NCI-H2196 (cell line): ENCODE data around the gene WDR5.

ENCODE experiments used
- DNase-seq: peaks from one replicate; lab custom pipeline; 2025; ENCODE audit not compliant: unreplicated experiment; lab: John Stamatoyannopoulos, UW

Gene WDR5

DNA sequence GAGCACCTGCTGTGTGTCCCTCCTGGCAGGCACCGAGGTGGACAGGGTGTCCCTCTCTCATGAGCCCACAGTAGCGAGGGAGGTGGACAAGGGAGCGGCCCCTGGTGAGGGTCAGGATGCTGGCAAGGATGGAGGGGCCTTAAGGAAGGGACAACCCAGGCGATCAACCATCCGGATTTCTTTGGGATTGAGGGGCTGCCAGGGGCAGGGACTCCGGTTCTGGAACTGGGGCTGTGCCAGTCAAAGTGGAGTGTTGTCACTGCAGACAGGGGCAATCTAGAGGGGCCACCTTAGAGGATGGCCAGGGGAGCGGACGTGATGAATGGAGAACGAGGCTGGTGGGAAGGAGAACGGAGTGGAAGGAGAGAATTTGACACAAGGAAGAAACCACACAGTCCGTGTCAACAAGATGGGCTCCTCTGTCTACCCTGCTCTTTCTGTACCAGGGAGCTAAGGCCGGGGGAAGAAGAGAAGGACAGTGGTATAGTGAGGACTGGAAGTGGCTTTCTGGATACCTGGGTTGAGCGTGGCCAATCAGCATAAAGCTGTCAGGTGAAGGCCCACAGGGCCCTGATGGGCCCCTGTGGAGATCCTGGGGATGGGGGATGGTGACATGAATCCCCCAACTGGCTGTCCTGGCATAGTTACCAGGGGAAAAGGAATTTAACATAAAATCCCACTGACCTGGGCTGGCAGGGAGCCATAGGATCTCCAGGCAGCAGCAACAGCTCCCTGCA, 4.2 kb upstream of the WDR5 start:
- DNase-seq: no peak

DNA sequence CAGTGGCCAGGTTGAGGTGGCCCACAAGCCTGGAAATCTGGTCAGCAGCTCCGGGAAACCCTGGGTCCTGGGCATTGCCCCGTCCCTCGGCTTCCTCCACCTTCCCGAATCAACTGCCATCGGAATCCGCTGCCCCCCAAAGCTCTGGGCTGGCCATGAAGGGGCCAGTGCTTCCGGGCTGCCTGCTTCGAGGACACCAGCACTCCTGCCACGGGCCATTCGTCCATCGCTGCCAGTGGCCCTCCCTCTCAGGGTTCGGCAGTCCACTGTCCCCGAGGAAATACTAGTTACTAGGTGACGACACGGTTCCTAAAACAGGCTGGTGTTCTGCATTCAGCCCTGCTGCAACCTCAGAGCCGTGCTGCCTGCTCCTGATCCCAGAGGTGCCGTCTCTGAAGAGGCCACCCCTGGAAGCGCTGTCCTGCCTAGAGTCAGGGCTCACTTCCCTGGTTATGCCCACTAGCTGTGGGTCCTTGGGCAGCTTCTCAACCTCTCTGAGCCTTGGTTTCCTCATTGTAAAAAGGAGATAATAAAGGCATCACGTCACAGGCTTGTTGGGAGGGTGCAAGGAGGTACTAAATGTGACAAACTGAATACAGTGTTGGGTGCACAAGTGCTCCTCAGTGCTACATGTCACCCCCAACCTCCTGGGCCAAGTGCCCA, 3.5 kb upstream of the WDR5 start:
- no peak for DNase-seq

DNA sequence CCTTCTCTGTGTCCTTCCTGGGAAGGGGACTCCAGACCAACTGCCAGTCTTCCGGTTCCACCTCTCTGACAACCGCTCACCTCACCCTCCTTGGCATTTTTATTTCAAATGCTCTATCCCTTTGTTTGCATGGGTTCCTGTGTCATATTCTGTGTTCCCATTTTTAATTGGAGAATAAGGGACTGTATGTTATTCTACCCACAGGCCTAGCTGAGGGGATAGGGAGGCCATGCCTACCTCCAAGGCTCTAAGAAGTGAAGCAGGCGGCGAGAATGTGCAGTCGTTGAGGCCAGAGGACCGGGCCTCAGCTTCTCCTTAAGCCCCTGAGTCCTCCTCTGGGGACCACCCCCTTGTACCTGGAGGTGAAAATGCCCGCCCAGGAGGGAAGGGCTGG, 936 bp upstream of the WDR5 start:
- no peak for DNase-seq

DNA sequence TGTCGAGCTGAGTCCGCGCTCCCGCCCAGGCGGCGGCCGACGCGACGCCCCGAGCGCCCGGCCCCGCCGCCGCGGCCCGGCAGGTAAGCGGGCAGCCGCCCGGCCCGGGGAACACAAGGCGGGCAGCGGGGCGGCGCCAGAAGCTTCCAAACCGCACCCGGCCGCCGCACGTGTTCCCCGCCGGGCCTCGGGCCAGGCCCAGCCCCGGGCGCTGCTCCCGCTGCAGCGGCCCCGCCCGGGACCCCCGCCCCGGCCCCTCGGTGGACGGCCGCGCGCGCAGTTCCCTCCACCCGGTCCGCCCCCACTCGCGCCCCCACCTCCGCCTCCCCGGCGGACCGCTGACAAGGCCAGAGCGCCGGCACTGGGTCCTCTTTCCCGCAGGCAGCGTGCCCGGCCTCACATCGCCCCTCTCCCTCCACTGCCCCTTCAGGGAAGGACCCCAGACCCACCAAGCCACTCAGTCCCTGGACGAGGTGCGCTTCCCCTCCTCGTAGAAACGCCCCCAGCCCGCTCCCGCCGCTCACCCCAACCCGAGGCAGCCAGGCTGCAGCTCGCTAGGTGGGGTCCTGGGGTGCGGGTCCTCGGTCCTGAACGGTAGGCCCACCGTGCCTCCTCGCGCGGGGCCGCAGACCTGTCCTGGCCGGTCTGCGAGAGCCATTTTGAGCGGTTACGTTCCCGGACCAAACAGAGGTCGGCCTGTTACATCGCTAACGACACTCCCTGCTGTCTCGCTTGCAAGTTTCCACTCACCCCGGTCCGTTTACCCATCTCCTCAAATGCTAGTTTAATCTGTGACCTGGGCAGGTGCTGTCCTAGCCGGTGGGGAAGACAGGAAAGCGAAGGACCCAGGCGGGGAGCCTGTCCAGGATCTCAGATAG, 475 bp downstream of the WDR5 start:
- no peak for DNase-seq

DNA sequence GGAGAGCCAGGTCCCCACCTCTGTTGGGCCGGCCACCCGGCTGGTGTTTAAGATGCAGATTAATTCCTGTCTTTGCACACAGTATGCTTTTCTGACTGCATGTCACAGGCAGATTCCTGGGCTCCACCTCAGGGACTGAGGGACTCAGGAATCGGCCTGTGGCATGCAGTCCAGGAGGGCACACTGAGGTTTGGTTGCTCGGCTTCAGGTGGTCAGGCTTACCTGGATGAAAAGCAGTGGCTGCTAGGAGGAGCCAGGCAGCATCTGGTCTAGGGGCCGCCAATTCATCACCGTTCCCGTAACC, 1.1 kb downstream of the WDR5 start:
- no peak for DNase-seq

DNA sequence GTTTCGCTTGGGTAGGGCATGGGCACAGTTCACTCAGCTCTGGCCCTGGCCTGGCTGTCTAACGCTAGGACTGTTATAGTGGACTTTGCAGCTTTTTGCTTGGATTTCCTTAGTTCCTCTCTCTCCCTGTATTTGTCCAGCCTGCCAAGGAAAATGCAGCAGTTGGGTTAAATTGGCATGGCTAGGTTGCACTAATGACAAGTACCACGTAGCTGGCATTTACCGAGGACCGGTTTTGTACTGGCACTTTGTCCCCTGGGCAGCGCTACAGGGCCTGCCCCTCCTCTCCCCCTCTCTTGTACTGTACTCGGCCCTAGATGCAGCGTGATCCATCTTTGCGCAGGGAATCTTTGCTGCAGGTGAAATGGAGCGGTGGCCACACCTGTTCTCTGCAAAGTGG, 2.4 kb downstream of the WDR5 start:
- DNase-seq: no peak

DNA sequence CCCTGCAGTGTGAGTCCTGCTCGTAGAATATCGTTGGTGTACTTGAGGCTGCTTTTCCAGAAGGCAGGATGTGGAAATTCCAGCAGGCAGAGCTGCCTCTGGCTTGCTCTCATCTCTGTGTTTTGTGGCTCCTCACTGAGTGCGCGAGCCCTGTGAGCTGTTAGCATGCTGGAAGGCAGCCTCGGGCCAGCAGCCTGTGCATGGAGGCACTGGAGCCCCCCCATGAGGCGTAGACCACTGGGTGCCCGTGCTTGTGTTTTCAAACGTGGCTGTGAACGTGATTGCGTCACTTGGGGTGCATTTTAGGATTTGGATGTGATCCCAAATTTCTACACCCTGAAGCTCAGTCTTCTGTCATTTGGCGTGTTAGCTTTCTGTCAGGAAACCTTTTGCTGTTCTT, 3.2 kb downstream of the WDR5 start:
- no peak for DNase-seq

DNA sequence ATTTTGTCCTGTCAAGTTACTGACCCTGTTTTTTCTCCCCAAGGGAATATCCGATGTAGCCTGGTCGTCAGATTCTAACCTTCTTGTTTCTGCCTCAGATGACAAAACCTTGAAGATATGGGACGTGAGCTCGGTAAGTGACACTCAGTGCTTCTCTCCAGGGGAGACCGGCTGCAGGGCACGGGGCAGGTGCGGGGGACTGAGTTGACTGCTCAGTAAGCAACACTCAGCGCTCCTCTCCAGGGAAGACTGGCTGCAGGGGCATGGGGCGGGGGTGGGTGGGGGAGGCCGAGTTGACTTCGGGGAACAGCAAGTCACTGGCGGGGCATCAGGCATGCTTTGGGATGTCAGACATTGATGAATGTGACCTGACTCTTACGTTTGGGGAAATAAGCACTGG, 6.0 kb downstream of the WDR5 start:
- no peak for DNase-seq

DNA sequence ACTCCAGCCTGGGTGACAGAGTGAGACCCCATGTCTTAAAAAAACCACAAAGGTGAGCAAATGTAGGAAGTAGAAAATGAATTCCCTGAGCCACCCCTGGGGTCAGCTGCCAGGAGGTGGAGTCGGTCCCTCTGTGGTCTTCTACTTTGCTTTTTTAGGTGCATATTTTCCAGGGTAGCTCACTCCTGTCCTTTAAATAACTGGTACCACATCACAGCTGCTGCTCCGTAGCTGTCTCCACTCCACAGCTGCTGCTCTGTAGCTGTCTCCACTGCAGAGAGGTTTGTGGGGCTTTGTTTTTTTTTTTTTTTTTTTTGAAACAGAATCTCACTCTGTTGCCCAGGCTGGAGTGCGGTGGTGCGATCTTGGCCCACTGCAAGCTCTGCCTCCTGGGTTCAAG, 8.9 kb downstream of the WDR5 start:
- DNase-seq: no peak

DNA sequence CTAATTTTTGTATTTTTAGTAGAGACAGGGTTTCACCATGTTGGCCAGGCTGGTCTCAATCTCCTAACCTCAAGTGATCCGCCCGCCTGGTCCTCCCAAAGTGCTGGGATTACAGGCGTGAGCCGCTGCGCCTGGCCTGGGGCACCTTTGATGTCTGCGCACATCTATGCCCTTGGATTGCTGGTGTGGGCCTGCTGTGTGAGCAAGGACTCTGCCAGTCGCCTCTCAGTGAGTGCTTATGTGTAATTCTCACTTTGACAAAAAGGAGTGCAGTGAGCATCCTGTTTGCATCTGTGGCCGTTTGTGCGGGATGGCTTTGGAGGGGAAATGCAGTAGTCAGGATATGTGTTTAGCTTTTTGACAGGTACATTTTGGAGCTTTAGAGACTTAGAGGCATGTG, 9.4 kb downstream of the WDR5 start:
- no peak for DNase-seq

DNA sequence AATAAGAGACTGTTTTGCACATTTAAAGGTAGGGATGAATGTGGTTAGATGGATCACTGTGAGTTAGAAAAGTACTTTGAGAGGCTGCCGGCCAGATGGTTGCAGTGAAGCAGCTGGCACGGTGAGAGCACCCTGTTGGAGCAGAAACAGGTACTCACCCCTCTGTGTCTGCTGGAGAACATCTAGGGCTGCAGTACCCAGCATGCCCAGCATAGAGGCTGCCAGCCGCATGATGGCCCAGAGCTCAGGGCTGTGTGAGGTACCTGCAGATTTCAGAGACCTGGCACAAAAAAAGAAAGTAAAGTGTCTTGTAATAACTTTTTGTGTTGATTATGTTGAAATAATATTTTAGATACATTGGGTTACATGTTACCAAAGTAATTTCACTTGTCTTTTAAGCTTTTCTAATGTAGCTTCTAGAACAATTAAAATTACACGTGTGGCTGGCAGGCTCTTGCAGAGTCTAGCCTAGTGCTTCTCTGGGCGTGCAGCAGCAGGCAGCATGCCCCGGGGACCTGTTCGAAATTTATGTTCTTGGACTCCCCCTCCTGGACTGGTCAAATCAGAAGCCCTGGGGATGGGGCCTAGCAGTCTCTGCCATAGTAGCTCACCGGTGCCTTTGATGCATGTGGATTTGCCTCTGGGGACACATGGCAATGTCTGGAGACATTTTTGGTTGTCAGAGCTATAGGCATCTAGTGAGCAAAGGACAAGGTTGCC, 11.1 kb downstream of the WDR5 start:
- no peak for DNase-seq

DNA sequence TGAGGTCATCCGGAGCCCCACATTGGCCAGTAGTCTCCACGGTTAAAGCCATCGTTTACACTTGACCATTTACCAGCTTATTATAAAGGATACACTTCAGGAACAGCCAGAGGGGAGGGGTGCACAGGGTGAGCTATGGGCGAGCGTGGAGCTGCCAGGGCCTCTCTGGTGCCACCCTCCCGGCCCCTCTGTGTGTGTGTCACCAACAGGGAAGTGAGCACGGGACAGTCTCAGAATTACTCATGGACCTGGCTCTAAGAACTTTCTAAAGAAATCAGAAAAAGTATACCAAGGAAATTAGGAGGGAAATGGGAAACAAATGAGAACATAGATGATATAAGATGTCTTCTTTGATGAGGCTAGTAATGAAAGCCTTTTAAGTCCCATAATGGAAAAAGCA, 13.5 kb downstream of the WDR5 start:
- no peak for DNase-seq

DNA sequence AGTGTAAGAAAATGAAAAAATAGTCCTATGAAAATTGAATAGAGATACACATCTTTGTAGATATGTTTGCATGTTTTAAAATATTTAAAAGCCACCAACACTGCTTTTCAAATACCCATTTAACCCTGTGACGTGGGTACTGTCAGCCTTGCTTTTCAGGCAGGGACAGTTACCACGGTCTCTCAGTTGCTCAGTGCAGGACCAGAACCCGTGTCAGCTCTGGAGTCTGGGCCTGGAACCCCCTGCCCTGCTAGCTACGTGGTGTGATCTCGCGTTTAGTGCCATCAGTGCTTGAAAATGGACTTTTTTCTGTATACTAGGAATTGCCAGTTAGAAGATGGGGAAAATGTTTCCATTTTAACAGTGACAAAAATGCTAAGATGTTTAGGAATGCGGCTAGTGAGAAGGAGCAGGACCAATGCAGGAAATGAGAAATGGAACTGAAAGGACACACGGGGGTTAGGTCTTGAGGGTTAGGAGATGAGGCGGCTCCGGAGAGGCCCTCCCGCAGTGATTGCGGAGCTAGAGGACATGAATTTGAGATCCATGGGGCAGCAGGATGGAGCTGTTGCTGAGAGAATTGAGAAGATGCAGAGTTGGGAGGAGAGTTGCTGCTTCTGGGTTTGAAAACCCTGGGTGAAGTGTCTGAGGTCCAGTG, 14.8 kb downstream of the WDR5 start:
- DNase-seq: no peak

DNA sequence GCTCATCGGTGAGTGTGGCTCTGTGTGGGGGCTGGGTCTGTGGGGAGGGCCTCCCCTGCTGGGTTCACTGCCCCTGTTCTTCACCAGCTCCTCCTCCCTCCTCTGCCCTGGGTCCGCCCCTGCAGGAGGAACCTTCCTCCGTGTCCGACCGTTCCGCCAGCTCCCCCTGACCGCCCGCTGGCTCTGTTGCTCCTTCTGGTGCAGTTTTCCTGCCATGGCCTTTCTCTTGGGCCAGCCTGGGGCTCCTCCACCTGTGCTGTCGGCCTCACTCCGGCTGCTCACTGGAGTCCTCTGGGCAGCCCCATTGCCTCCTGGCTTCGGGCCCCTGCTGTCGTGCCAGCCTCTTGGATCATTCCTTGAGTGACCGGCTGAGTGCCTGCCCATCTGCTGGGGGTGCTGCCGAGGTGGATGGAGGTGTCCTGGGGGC, 16.2 kb downstream of the WDR5 start:
- no peak for DNase-seq

DNA sequence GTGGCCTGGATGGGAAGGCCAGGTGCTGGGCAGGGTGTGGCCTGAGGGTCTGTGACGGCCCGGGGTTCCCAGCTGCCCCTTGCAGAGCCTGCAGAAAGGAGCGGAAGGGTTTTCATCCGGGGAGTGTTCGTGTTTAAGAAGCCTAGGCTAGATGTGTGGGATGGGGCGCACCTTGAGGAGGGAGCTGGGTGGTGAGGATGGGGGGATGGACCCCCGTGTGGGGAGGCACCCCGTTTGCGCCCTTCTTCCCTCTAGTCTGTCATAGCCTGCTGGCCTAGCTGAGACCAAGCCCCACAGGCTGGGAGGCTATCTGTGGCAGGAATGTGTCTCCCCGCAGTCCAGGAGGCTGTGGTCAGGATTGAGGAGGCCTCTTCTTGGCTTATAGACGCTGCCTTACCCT, 16.6 kb downstream of the WDR5 start:
- no peak for DNase-seq

DNA sequence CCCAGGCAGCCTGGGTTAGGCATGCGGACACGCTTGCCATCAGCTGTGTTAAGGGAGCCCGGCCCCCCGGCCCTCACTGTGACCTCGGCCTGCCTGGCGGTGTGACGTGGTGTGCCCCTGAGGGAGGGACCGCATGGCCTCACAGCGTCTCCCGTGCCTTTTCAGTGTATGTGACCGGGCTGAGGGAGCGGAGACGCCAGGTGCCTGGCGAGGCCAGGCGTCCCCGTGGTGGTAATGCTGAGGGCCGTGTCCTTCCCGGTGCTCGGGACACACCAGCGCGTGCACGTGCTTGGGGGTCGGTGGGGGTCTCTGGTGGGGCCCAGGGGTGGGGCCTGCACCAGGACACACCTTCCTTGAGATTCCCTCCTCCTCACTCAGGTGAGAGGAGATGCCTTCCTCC, 17.6 kb downstream of the WDR5 start:
- no peak for DNase-seq

DNA sequence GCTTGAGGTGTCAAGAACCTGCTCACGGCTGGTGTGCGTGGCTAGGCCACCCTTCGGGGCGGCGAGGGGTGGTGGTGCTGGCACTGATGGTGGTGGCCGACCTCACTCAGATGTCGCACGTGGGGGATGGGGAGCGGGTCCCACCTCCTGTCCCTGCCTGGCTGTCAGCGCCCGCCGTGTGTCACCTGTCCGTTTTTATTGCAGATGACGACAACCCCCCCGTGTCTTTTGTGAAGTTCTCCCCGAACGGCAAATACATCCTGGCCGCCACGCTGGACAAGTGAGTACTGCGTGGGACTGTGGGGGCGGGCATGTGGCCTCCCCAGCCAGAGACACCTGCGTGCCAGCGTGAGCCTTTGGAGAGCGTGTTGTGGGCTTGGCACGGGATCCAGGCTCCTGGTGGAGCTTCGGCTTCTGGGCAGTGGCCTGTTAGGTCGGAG, 18.4 kb downstream of the WDR5 start:
- DNase-seq: no peak

DNA sequence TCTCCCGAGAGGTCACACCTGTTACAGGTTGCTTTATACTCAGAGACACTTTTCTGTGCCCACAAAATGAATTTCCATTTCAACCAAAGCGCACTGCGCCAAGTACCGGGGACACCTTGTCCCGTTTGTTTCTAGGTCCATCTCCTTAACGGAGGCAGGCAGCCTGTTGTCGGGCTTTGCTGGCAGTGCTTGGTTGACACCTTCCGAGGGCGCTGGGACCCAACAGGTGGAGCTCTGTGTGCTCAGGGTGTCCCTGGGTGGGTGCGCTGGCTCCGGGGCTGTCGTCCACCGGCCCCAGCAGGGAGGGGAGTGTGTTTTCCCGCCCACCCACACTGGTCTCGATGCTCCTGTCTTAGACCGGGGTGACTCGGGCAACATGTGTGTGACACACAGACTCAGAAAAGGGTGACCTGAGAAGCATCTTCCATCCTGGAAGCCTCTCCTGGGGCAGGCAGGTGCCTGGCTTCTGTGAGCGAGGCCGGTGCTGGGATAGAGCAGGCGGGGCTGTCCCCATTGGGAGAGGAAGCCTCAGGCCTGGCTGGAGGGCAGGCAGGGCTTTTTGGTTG, 20.0 kb downstream of the WDR5 start:
- DNase-seq: no peak

DNA sequence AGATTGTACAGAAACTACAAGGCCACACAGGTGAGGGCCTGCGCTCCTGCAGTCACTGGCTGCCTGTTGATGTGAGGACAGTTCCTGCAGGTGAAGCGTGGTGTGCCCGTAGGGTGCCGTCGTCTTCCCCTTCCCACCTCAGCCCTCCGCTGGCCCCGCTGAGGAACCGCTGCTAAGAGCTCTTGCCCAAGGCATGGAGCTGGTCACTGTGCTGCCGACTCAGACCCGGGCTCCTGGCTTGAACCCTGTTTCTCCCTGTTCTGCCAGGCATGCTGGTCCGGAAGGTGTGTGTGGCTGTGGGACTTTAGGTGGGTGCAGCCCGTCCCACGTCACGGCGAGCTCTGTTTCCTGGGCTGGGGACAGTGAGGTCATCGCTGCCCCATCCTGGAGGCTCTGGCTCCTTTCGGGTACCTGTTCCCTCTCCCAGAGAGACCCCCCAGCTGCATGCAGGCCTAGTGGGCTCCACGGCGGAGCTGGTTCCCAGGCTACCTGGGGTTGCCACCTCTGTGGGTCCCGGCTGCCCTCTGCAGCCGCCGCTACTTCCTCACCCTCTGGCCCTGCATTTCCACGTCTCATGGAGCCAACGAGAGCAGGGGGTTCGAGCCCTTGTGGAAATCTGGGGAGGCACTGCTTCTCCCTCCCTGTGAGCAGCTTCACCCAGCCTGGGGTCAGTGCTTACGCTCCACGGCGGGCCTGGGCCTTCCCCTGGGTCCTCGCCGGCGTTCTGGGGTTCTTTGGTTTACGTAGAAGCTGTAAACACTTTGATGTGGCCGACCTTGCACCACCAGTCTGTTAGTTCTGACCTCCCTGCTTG, 20.9 kb downstream of the WDR5 start:
- DNase-seq: no peak

DNA sequence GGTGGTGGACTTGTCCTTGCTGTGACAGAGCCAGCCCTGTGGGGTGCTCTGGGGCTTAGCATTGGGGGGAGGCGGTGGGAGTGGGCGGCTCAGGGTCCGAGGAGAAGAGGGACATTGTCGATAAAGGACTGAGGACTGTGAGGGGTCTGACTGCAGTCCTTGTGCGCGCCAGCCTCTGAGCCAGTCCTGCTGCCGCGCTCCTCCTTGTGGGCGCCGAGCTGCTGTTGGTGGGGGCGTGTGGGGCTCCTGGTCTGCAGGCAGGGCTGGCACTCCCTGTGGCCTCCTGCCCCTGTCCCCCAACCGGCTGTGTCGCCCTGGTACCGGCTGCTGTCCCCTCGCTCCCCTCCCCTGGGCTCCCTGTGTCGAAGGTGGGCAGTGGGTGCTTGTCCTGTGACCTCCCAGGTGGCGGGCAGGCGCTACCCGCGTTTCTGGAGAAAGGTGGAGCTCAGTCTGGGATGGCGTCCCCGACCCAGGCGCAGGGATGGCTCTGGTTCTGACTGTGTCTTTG, 21.6 kb downstream of the WDR5 start:
- DNase-seq: no peak
